GM19035 (cell line): Measurements from ENCODE around the gene DSCAML1.

Experiments used
- ATAC-seq: cut with Tn5 transposase; IDR thresholded peaks from one replicate; pipeline ENCODE4 v1.9.1; 2021; ENCODE audit not compliant: unreplicated experiment

Gene DSCAML1

GRCh38 chr11:117394221-117394925, 402.6 kb downstream of the DSCAML1 start:
- ATAC-seq = no peak

- ATAC-seq = no peak
Measured at GRCh38 chr11:117392979-117393378, 404.0 kb downstream of the DSCAML1 start.

- no peak for ATAC-seq
Measured at GRCh38 chr11:117392001-117392690, 404.9 kb downstream of the DSCAML1 start.

- no peak for ATAC-seq
Measured at GRCh38 chr11:117391181-117391580, 405.8 kb downstream of the DSCAML1 start.

- no peak for ATAC-seq
Measured at GRCh38 chr11:117390743-117391142, 406.3 kb downstream of the DSCAML1 start.

GRCh38 chr11:117387992-117388755, 408.8 kb downstream of the DSCAML1 start:
- no peak for ATAC-seq

- ATAC-seq = no peak
Measured at GRCh38 chr11:117385906-117386305, 411.1 kb downstream of the DSCAML1 start.

GRCh38 chr11:117385471-117385870, 411.5 kb downstream of the DSCAML1 start:
- ATAC-seq = no peak

GRCh38 chr11:117384045-117384444, 413.0 kb downstream of the DSCAML1 start:
- ATAC-seq = no peak

- ATAC-seq = no peak
Measured at GRCh38 chr11:117382746-117383145, 414.3 kb downstream of the DSCAML1 start.

GRCh38 chr11:117381481-117382387, 415.3 kb downstream of the DSCAML1 start:
- no peak for ATAC-seq

GRCh38 chr11:117380676-117381075, 416.3 kb downstream of the DSCAML1 start:
- no peak for ATAC-seq

- ATAC-seq = no peak
Measured at GRCh38 chr11:117378976-117379865, 417.8 kb downstream of the DSCAML1 start.
